Ovary (tissue), 3 donors: ENCODE results near the gene IRF2BPL.

Experiments
- EP300 ChIP-seq: sonication (generic); formaldehyde crosslinking; IDR thresholded peaks from one replicate; pipeline ENCODE4 v1.6.1; 2017; ENCODE audit warnings: antibody characterized with exemption
- POLR2A ChIP-seq: fragments of 450-650 bp; IDR thresholded peaks from one replicate; pipeline ENCODE4 v1.6.1; 2017; ENCODE audit warnings: antibody characterized with exemption, mild to moderate bottlenecking, moderate library complexity
- TF ChIP-seq, protein P1 (sequence below), 3 donors: fragments of 450-650 bp in 2 of 3; fragments of 200-600 bp in 1 of 3; IDR thresholded peaks; one replicate each; pipeline versions ENCODE4 v1.5.1 to v1.8.0; 2016 to 2022; ENCODE audit warnings: antibody characterized with exemption in 3 of 3, mild to moderate bottlenecking in 1 of 3
- donor health status: DM: no; HTN: no; CAD: no.

DNA sequence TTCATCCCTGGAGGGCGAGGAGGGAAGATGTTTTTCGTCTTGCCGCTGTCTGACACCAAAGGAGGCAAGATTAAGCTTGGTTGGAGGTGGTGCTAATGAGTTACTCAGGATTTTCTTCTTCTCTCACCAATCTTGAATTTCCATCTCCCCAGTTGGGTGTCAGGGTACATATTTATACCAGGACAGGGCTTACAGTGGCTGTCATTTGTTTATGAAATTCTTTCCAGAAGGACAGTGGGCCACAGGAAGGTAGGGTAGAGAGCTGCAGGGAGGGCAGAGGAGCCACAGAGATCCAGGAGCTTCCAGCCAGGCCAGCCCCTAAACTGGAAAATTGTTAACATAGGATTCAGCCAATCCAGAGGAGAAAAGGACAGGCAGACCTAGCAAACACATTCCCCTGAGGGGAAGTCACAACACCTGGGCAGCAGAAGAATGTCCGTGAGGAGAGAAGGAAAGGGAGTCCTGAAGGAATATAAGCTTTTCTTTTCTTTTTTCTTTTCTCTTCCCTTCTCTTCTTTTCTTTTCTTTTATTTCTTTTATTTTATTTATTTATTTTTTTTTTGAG is 40.5 kb downstream of the IRF2BPL start:
- TF ChIP-seq, protein P1, sequence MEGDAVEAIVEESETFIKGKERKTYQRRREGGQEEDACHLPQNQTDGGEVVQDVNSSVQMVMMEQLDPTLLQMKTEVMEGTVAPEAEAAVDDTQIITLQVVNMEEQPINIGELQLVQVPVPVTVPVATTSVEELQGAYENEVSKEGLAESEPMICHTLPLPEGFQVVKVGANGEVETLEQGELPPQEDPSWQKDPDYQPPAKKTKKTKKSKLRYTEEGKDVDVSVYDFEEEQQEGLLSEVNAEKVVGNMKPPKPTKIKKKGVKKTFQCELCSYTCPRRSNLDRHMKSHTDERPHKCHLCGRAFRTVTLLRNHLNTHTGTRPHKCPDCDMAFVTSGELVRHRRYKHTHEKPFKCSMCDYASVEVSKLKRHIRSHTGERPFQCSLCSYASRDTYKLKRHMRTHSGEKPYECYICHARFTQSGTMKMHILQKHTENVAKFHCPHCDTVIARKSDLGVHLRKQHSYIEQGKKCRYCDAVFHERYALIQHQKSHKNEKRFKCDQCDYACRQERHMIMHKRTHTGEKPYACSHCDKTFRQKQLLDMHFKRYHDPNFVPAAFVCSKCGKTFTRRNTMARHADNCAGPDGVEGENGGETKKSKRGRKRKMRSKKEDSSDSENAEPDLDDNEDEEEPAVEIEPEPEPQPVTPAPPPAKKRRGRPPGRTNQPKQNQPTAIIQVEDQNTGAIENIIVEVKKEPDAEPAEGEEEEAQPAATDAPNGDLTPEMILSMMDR (IDR thresholded peaks at IDR 0.05): no peak
- no peak for TF ChIP-seq EP300
- TF ChIP-seq POLR2A: no peak
